ENCODE measurements around the gene ACTN3. TPM values are rescaled to one million over a fixed set of nuclear protein-coding genes. Genes with fewer than 3 reads are reported as not detected.
"Not testable (repeated sequence)": the region's sequence is repeated elsewhere in the genome, so short reads cannot be mapped to it uniquely, and the experiment has no call there.

Gene ACTN3
- polyA plus RNA-seq, 2 of the 4 experiments (the other 2 are of a cell fraction) = not detected

- ATAC-seq (no peak), DNase-seq (ENCODE audit: low read depth in 1 of 2, low spot score in 1 of 2) (no peak), FAIRE-seq (no peak)
- 0 out of 3 replicates have a peak, but pooled peaks cover 5% of the 10 kb centered on the region for H3K9me3 ChIP-seq
- no peak overlapping the region for H3K4me2 ChIP-seq
- TF ChIP-seq REST (IDR thresholded peaks at IDR 0.05) (no peak), TFCP2L1 (CRISPR knock-in tag; IDR thresholded peaks at IDR 0.05) (no peak), TP53 (CRISPR knock-in tag; IDR thresholded peaks at IDR 0.05) (no peak), GATA3 (IDR thresholded peaks at IDR 0.05; ENCODE audit: borderline replicate concordance) (no peak), SREBF2 (IDR thresholded peaks at IDR 0.05) (no peak), FOXS1 (CRISPR knock-in tag; IDR thresholded peaks at IDR 0.05) (no peak), RNF2 (IDR thresholded peaks at IDR 0.05; ENCODE audit: borderline replicate concordance, low read depth) (no peak), RAD21 (conservative IDR thresholded peaks at IDR 0.05 in 1 of 2, IDR thresholded peaks at IDR 0.05 in 1 of 2) (no peak), HES2 (IDR thresholded peaks at IDR 0.05) (no peak), MAZ (IDR thresholded peaks at IDR 0.05; ENCODE audit: borderline replicate concordance, low read depth, low read length) (no peak), HDAC2 (IDR thresholded peaks at IDR 0.05) (no peak), RARB (CRISPR knock-in tag; IDR thresholded peaks at IDR 0.05) (no peak)
- no peak overlapping the region for H3K4me3 ChIP-seq
- ChIA-PET CTCF (interaction anchor here (0.6 to 6.9 kb wide), 5 partner anchors 11 to 1249 kb away, joined by 3 to 89 read pairs (median 15); partner anchors contain the start of genes CCDC87, CCS, CTSF and RBM4B), POLR2A (no interaction called here)
- peaks cover 4% of the 10 kb centered on the region; the same call in 2 of the 3 replicates for H3K4me1 ChIP-seq
- H3K27ac ChIP-seq = no peak overlapping the region
- WGBS (ENCODE audit: missing lambda C conversion rate) = 94% methylated on average over 5 of the region's 5 CpGs
These were observed 34.1 kb downstream of the ACTN3 start for GRCh38 chr11:66580803-66581202.

GRCh38 chr11:66581261-66581660 is 34.6 kb downstream of the ACTN3 start:
- POLR2A ChIA-PET = no interaction called here
- CTCF ChIA-PET = interaction anchor here (0.6 to 6.9 kb wide), 5 partner anchors 12 to 1250 kb away, joined by 3 to 89 read pairs (median 15); partner anchors contain the start of genes CCDC87, CCS, CTSF and RBM4B
- peaks cover 4% of the 10 kb centered on the region; the same call in 2 of the 3 replicates for H3K4me1 ChIP-seq
- DNase-seq (ENCODE audit: low read depth in 1 of 2, low spot score in 1 of 2) (no peak), FAIRE-seq (no peak), ATAC-seq (no peak)
- no peak overlapping the region for H3K4me2 ChIP-seq
- TF ChIP-seq ZC3H11A (IDR thresholded peaks at IDR 0.05) (no peak), EHF (CRISPR knock-in tag; IDR thresholded peaks at IDR 0.05) (no peak), FOSL2 (IDR thresholded peaks at IDR 0.05) (no peak), FOSL2 (CRISPR knock-in tag; IDR thresholded peaks at IDR 0.05) (no peak), HEYL (CRISPR knock-in tag; IDR thresholded peaks at IDR 0.05) (no peak), CBX8 (IDR thresholded peaks at IDR 0.05) (no peak), KDM5A (IDR thresholded peaks at IDR 0.05) (no peak), EHMT2 (IDR thresholded peaks at IDR 0.05; ENCODE audit: low read depth) (no peak), RARB (CRISPR knock-in tag; IDR thresholded peaks at IDR 0.05) (no peak), PHF8 (IDR thresholded peaks at IDR 0.05; ENCODE audit: borderline replicate concordance, low read depth) (no peak), USF2 (IDR thresholded peaks at IDR 0.05) (no peak), E2F6 (IDR thresholded peaks at IDR 0.05; ENCODE audit: borderline replicate concordance, low read depth) (no peak)
- WGBS (ENCODE audit: missing lambda C conversion rate) = 60% methylated on average over 3 of the region's 3 CpGs
- no peak overlapping the region for H3K27ac ChIP-seq
- no peak overlapping the region for H3K4me3 ChIP-seq
- 0 out of 3 replicates have a peak, but pooled peaks cover 5% of the 10 kb centered on the region for H3K9me3 ChIP-seq

GRCh38 chr11:66582565-66583147 is 36.0 kb downstream of the ACTN3 start:
- H3K27ac ChIP-seq, ATAC-seq, H3K4me3 ChIP-seq, H3K4me2 ChIP-seq, H3K4me1 ChIP-seq, FAIRE-seq, POLR2A ChIA-PET, H3K9me3 ChIP-seq: not testable (repeated sequence)
- 50% methylated on average over 3 of the region's 3 CpGs for WGBS (ENCODE audit: missing lambda C conversion rate)
- DNase-seq (ENCODE audit: low read depth in 1 of 2, low spot score in 1 of 2) = peak in 1 of 2 experiments; percentile 25
- CTCF ChIA-PET = interaction anchor here (6.9 kb wide), 1 partner anchor 11 kb away, joined by 89 read pairs; the partner anchor contains the start of genes CCDC87 and CCS

GRCh38 chr11:66585447-66585846 is 38.7 kb downstream of the ACTN3 start:
- not testable (repeated sequence) for H3K4me1 ChIP-seq; ATAC-seq; H3K9me3 ChIP-seq; H3K4me2 ChIP-seq; DNase-seq (ENCODE audit: low read depth in 1 of 2, low spot score in 1 of 2); H3K27ac ChIP-seq; H3K4me3 ChIP-seq; FAIRE-seq
- CTCF ChIA-PET = interaction anchor here (0.8 to 1.5 kb wide), 2 partner anchors 52 to 93 kb away, joined by 4 to 6 read pairs; partner anchors contain the start of gene RBM4
- POLR2A ChIA-PET = interaction anchor here (1.0 kb wide), 1 partner anchor 31 kb away, joined by 3 read pairs; the partner anchor contains the start of gene RBM14
- 64% methylated on average over 1 of the region's 1 CpG for WGBS (ENCODE audit: missing lambda C conversion rate)

All from A549 (cell line).